H1 (cell line): ENCODE data around the gene LRP5. TPM values are rescaled to one million over a fixed set of nuclear protein-coding genes. Genes with fewer than 3 reads are reported as not detected.

Source experiments
- CTCF ChIA-PET: fragments of 300-600 bp; sonication (Branson Sonifier 250); formaldehyde crosslinking; loops from one replicate; lab custom pipeline; 2021; ENCODE audit not compliant: partially characterized antibody; lab: Charles Lee
- POLR2A ChIA-PET: fragments of 300-600 bp; sonication (Branson Sonifier 250); formaldehyde crosslinking; loops from one replicate; lab custom pipeline; 2021; ENCODE audit warnings: inconsistent platforms; ENCODE audit not compliant: partially characterized antibody; lab: Charles Lee
- DNase-seq, 2 experiments: peaks; one replicate each; pipeline versions ENCODE4 v3.0.0 to v3.0.0-alpha.2; 2010 to 2022; ENCODE audit warnings: low spot score in 2 of 2, low read depth in 1 of 2, mixed read lengths in 1 of 2
- FAIRE-seq: peaks from 2 replicates; lab custom pipeline; 2011; peaks lifted over from hg19 to GRCh38; lab: Jason Lieb, UNC
- H2AFZ ChIP-seq: 2 replicates; pipeline ENCODE4 v1.8.1; 2012; ENCODE audit warnings: low read length, inconsistent platforms
- H2AK5ac ChIP-seq: 2 replicates; pipeline ENCODE4 v1.6.1; 2013; ENCODE audit warnings: low read depth, low read length
- H2BK120ac ChIP-seq: replicated peaks from 2 replicates; pipeline ENCODE3; 2013; ENCODE audit warnings: low read depth, low read length, inconsistent platforms
- H2BK12ac ChIP-seq: 2 replicates; pipeline ENCODE4 v1.6.1; 2013; ENCODE audit warnings: low read depth, low read length
- H2BK15ac ChIP-seq: 2 replicates; pipeline ENCODE4 v1.6.1; 2013; ENCODE audit warnings: low read length
- H2BK20ac ChIP-seq: 2 replicates; pipeline ENCODE4 v1.6.1; 2013; ENCODE audit warnings: low read length
- H2BK5ac ChIP-seq: 2 replicates; pipeline ENCODE4 v1.6.1; 2013; ENCODE audit warnings: low read depth, low read length
- H3K14ac ChIP-seq: 2 replicates; pipeline ENCODE4 v1.6.1; 2013; ENCODE audit warnings: inconsistent platforms; ENCODE audit not compliant: insufficient read length
- H3K18ac ChIP-seq: 2 replicates; pipeline ENCODE4 v1.6.1; 2013; ENCODE audit warnings: low read length; ENCODE audit errors: extremely low read depth
- H3K23ac ChIP-seq: 2 replicates; pipeline ENCODE4 v1.6.1; 2013; ENCODE audit warnings: inconsistent platforms; ENCODE audit not compliant: insufficient read length
- H3K23me2 ChIP-seq: 2 replicates; pipeline ENCODE4 v1.6.1; 2013; ENCODE audit warnings: low read depth, low read length
- H3K27ac ChIP-seq: 2 replicates; pipeline ENCODE4 v1.6.1; 2011; ENCODE audit warnings: low read depth, low read length, inconsistent platforms
- H3K27me3 ChIP-seq, 4 experiments: replicated peaks in 1 of 4; 1 replicate in 1 of 4; 2 replicates in 3 of 4; pipeline versions ENCODE4 v1.6.1 to v1.8.1; 2011 to 2013; ENCODE audit warnings: low read length in 3 of 4, mild to moderate bottlenecking in 3 of 4, inconsistent platforms in 2 of 4, mixed read lengths in 2 of 4, moderate library complexity in 1 of 4; ENCODE audit not compliant: control insufficient read depth in 3 of 4, insufficient read depth in 3 of 4; ENCODE audit errors: extremely low read depth in 1 of 4
- H3K36me3 ChIP-seq, 4 experiments: 2 replicates each; pipeline versions ENCODE4 v1.6.1 to v1.8.1; 2011 to 2013; ENCODE audit warnings: mild to moderate bottlenecking in 4 of 4, low read length in 3 of 4, moderate library complexity in 2 of 4, control low read depth in 1 of 4, inconsistent platforms in 1 of 4; ENCODE audit not compliant: insufficient read depth in 4 of 4, control insufficient read depth in 2 of 4
- H3K4ac ChIP-seq: replicated peaks from 2 replicates; pipeline ENCODE3; 2013; ENCODE audit warnings: low read length, low read depth, mixed read lengths, inconsistent platforms; ENCODE audit not compliant: insufficient read length
- H3K4me1 ChIP-seq, 4 experiments: replicated peaks in 1 of 4; 1 replicate in 1 of 4; 2 replicates in 3 of 4; pipeline versions ENCODE4 v1.6.1 to v1.8.1; 2011 to 2013; ENCODE audit warnings: low read length in 3 of 4, inconsistent platforms in 2 of 4, mixed read lengths in 1 of 4; ENCODE audit not compliant: insufficient read depth in 4 of 4, control insufficient read depth in 3 of 4
- H3K4me2 ChIP-seq, 2 experiments: 2 replicates each; pipeline versions ENCODE4 v1.6.1 to v1.8.1; 2011 to 2013; ENCODE audit warnings: low read depth in 2 of 2, low read length in 2 of 2, control low read depth in 1 of 2, inconsistent platforms in 1 of 2, mild to moderate bottlenecking in 1 of 2; ENCODE audit not compliant: insufficient read depth in 1 of 2
- H3K4me3 ChIP-seq, 4 experiments: fragments of 200-600, 300-600 bp in 1 of 4; sonication (generic), shearing (Covaris generic), sonication (Bioruptor Twin) in 1 of 4; 2 replicates each; pipeline versions ENCODE4 v1.5.1 to v1.8.1; 2011 to 2016; ENCODE audit warnings: low read length in 4 of 4, low read depth in 3 of 4, control low read depth in 2 of 4, inconsistent platforms in 2 of 4, mild to moderate bottlenecking in 2 of 4, mixed read lengths in 1 of 4, moderate library complexity in 1 of 4; ENCODE audit not compliant: insufficient read depth in 2 of 4; ENCODE audit errors: extremely low read depth in 1 of 4
- H3K56ac ChIP-seq: replicated peaks from 2 replicates; pipeline ENCODE3; 2013; ENCODE audit warnings: low read depth, mild to moderate bottlenecking, mixed read lengths, low read length, inconsistent platforms; ENCODE audit not compliant: insufficient read length
- H3K79me1 ChIP-seq: 2 replicates; pipeline ENCODE4 v1.6.1; 2013; ENCODE audit warnings: low read depth, low read length, control low read depth
- H3K79me2 ChIP-seq, 2 experiments: 2 replicates each; pipeline versions ENCODE4 v1.6.1 to v1.8.1; 2012 to 2013; ENCODE audit warnings: low read length in 2 of 2, mild to moderate bottlenecking in 2 of 2, inconsistent platforms in 1 of 2; ENCODE audit not compliant: insufficient read depth in 2 of 2, control insufficient read depth in 1 of 2
- H3K9ac ChIP-seq, 4 experiments: replicated peaks in 1 of 4; 1 replicate in 1 of 4; 2 replicates in 3 of 4; pipeline versions ENCODE4 v1.6.1 to v1.8.1; 2011 to 2013; ENCODE audit warnings: low read depth in 3 of 4, low read length in 3 of 4, control low read depth in 2 of 4, mild to moderate bottlenecking in 2 of 4, moderate library complexity in 2 of 4, inconsistent platforms in 1 of 4; ENCODE audit errors: extremely low read depth in 1 of 4
- H3K9me3 ChIP-seq, 2 experiments: 2 replicates each; pipeline versions ENCODE4 v1.6.1 to v1.8.1; 2012 to 2013; ENCODE audit warnings: mild to moderate bottlenecking in 2 of 2, moderate library complexity in 2 of 2, control low read depth in 1 of 2, inconsistent platforms in 1 of 2, low read depth in 1 of 2, low read length in 1 of 2, mixed read lengths in 1 of 2; ENCODE audit not compliant: insufficient read depth in 2 of 2
- H4K20me1 ChIP-seq, 2 experiments: replicated peaks in 1 of 2; 2 replicates each; pipeline versions ENCODE3 to v1.8.1; 2011 to 2013; ENCODE audit warnings: inconsistent platforms in 2 of 2, low read length in 2 of 2, mild to moderate bottlenecking in 1 of 2; ENCODE audit not compliant: insufficient read depth in 2 of 2, control insufficient read depth in 1 of 2
- H4K5ac ChIP-seq: 2 replicates; pipeline ENCODE4 v1.6.1; 2013; ENCODE audit warnings: low read length, low read depth, mixed read lengths, inconsistent platforms; ENCODE audit not compliant: insufficient read length
- H4K8ac ChIP-seq: 2 replicates; pipeline ENCODE4 v1.8.0; 2013; ENCODE audit warnings: mild to moderate bottlenecking, moderate library complexity, low read length, inconsistent platforms; ENCODE audit not compliant: insufficient read depth; ENCODE audit errors: extremely low read depth
- H4K91ac ChIP-seq: replicated peaks from 2 replicates; pipeline ENCODE3; 2013; ENCODE audit warnings: low read length, mixed read lengths, inconsistent platforms; ENCODE audit not compliant: insufficient read length
- ASH2L ChIP-seq: fragments of 200-600, 300-600 bp; sonication (generic); IDR thresholded peaks from one replicate; pipeline ENCODE4 v1.7.1; 2017; ENCODE audit warnings: low read length
- HDAC2 ChIP-seq, 2 experiments: fragments of 300-600 bp in 1 of 2; sonication (generic) in 1 of 2; IDR thresholded peaks; 2 replicates each; pipeline ENCODE4 v1.6.1; 2011 to 2012; ENCODE audit warnings: low read depth in 2 of 2, low read length in 2 of 2, mild to moderate bottlenecking in 2 of 2, moderate library complexity in 2 of 2, borderline replicate concordance in 1 of 2, inconsistent platforms in 1 of 2
- HDAC6 ChIP-seq: IDR thresholded peaks from one replicate; pipeline ENCODE4 v1.7.1; 2012; ENCODE audit warnings: low read depth, mild to moderate bottlenecking, inconsistent platforms, low read length, moderate library complexity
- KDM1A ChIP-seq: fragments of 200-600, 300-600 bp; sonication (generic); IDR thresholded peaks from 2 replicates; pipeline ENCODE4 v1.7.1; 2016; ENCODE audit warnings: mild to moderate bottlenecking, low read length, borderline replicate concordance
- KDM5A ChIP-seq: fragments of 200-600 bp; IDR thresholded peaks from 2 replicates; pipeline ENCODE4 v1.7.1; 2012; ENCODE audit warnings: mild to moderate bottlenecking, low read length, inconsistent platforms, mixed read lengths
- POLR2A ChIP-seq, 2 experiments: IDR thresholded peaks; 1 replicate in 1 of 2; 2 replicates in 1 of 2; pipeline ENCODE4 v1.6.1; 2011; ENCODE audit warnings: low read depth in 2 of 2, low read length in 2 of 2, mild to moderate bottlenecking in 2 of 2; ENCODE audit errors: control extremely low read depth in 1 of 2
- TEAD4 ChIP-seq: IDR thresholded peaks from 2 replicates; pipeline ENCODE4 v1.6.1; 2012; ENCODE audit warnings: low read depth, low read length, inconsistent platforms, mixed read lengths
- WGBS, 2 experiments: shearing (Covaris generic) in 1 of 2; methylation state at CpG; one replicate each; pipeline versions ENCODE4 v1.1.6 to v1.1.7; 2013 to 2015; ENCODE audit warnings: low lambda C conversion rate in 2 of 2, mixed read lengths in 2 of 2, inconsistent platforms in 1 of 2, low coverage in 1 of 2, missing lambda C conversion rate in 1 of 2; ENCODE audit not compliant: insufficient replicate concordance in 2 of 2, insufficient coverage in 1 of 2, insufficient read length in 1 of 2; ENCODE audit errors: extremely low coverage in 1 of 2, missing lambda C conversion rate in 1 of 2; 5-methylcytosine and 5-hydroxymethylcytosine counted together
- polyA plus RNA-seq, 7 experiments: library from polyadenylated mRNA; depleted of rRNA in 3 of 7; stranded (reverse) in 5 of 7; unstranded in 2 of 7; fragments of >200 nt in 5 of 7; fragments of 200-250 nt in 2 of 7; gene quantifications; 1 replicate in 5 of 7; 2 replicates in 1 of 7; 4 replicates in 1 of 7; pipeline versions ENCODE4 v1.2.1 to v1.2.3, GENCODE V29; 2011 to 2013; ENCODE audit warnings: missing spikeins in 2 of 7, mixed read lengths in 2 of 7
- total RNA-seq: library from RNA; stranded (reverse); fragmentation: NEBNext Ultra II Directional; extraction: Animal tissue kit (Norgen Biotek cat#: 25700); gene quantifications from 2 replicates; pipeline ENCODE4 v1.2.1, GENCODE V29; 2021

The LRP5 gene
- total and polyA plus RNA-seq, 2 of the 8 experiments (the other 6 are each of a cell fraction or from before 2014, with no cell fraction given): 19.0 to 38.9 TPM

- Histone ChIP-seq H3K4ac (no peak overlapping the region), H2AK5ac (peak overlapping the region; percentile 45; the same call in 1 of the 2 replicates), H3K14ac (no peak overlapping the region), H2BK5ac (peak overlapping the region; percentile 4; the same call in 1 of the 2 replicates), H2BK20ac (no peak overlapping the region), H4K8ac (peak overlapping the region; percentile 41), H2BK120ac (no peak overlapping the region), H3K36me3 (no peaks in the 10 kb centered on the region), H3K4me1 (peaks cover 8 to 41% (median 29%) of the 10 kb centered on the region in 4 experiments), H3K9ac (peak overlapping the region in 1 of 4 experiments; percentile 13; a peak in 1 of 7 replicates)
- POLR2A ChIA-PET: interaction anchor here (0.6 to 3.6 kb wide), 4 partner anchors 11 to 198 kb away, joined by 3 to 19 read pairs (median 4); no protein-coding TSS in a partner anchor
- TF ChIP-seq POLR2A (IDR thresholded peaks at IDR 0.05; ENCODE audit: control extremely low read depth in 1 of 2, low read depth in 2 of 2, low read length in 2 of 2) (no peak), KDM1A (peak; percentile 92), HDAC2 (IDR thresholded peaks at IDR 0.05; ENCODE audit: borderline replicate concordance in 1 of 2, low read depth in 2 of 2, low read length in 2 of 2) (0 out of 4 replicates have a peak, but pooled peaks of 1 of the 2 experiments have one; percentile 38), KDM5A (no peak), ASH2L (no peak), HDAC6 (no peak), TEAD4 (no peak)
- TF ChIP-seq, all 59 proteins: peak for 2
- Histone ChIP-seq H4K91ac (peak overlapping the region; percentile 38), H3K23ac (no peak overlapping the region), H3K79me1 (peaks cover 8% of the 10 kb centered on the region), H4K20me1 (peaks cover 0 to 2% of the 10 kb centered on the region in 2 experiments), H3K27ac (0 out of 2 replicates have a peak overlapping the region, but pooled peaks have one; percentile 6), H3K56ac (no peak overlapping the region), H4K5ac (no peak overlapping the region), H3K9me3 (no peaks in the 10 kb centered on the region), H2AFZ (no peak overlapping the region), H3K23me2 (peaks cover 7% of the 10 kb centered on the region; the same call in 1 of the 2 replicates), H3K27me3 (peaks cover 0 to 8% (median 3%) of the 10 kb centered on the region in 4 experiments; a peak in 3 of 7 replicates), H2BK15ac (peak overlapping the region; percentile 40; the same call in 1 of the 2 replicates), H3K18ac (no peak overlapping the region), H3K79me2 (peaks cover 0 to 65% of the 10 kb centered on the region in 2 experiments; a peak in 3 of 4 replicates), H2BK12ac (0 out of 2 replicates have a peak overlapping the region, but pooled peaks have one; percentile 4), H3K4me3 (no peak overlapping the region), H3K4me2 (peak overlapping the region; percentile 78 to 90; a peak in 3 of 4 replicates)
- 73% methylated on average over 19 of the region's 19 CpGs; no CpG with 5 or more reads in 1 of the 2 experiments for WGBS, 2 experiments
- CTCF ChIA-PET: interaction anchor here (0.7 to 2.5 kb wide), 7 partner anchors 13 to 67 kb away, joined by 3 to 9 read pairs (median 4); no protein-coding TSS in a partner anchor
- no peak for FAIRE-seq
- DNase-seq: no peak
These were observed 3.0 kb downstream of the LRP5 start for GRCh38 chr11:68315171-68315920.
